HCT116 (cell line): Measurements from ENCODE around the gene TCF7L2. TPM values are rescaled to one million over a fixed set of nuclear protein-coding genes. Genes with fewer than 3 reads are reported as not detected.

Source experiments
- ATAC-seq: fragments of 200-7000 bp; cut with Tn5 transposase; 2 replicates; pipeline ENCODE4 v1.9.1; 2020; ENCODE audit warnings: mild to moderate bottlenecking, moderate library complexity
- BruUV-seq: library from RNA; stranded (reverse); fragments of 400-500 nt; replicated peaks from 2 replicates; lab custom pipeline; 2021; lab: Mats Ljungman, UMichigan
- CTCF ChIA-PET: fragments of 300-600 bp; sonication (Branson Sonifier 250); formaldehyde crosslinking; loops from one replicate; lab custom pipeline; 2021; ENCODE audit warnings: antibody characterized with exemption; lab: Charles Lee
- POLR2A ChIA-PET: fragments of 300-600, 350-600 bp; sonication (Branson Sonifier 250); formaldehyde crosslinking; loops from one replicate; lab custom pipeline; 2021; ENCODE audit warnings: antibody characterized with exemption; lab: Charles Lee
- RAD21 ChIA-PET, 2 experiments: fragments of 300-600 bp; sonication (Branson Sonifier 250); formaldehyde crosslinking; loops; one replicate each; lab custom pipeline; 2023; ENCODE audit warnings: low total read pairs in 2 of 2; ENCODE audit not compliant: uncharacterized antibody in 2 of 2, unreplicated experiment in 2 of 2, low non-redundant PET in 1 of 2; lab: Charles Lee
- DNase-seq: peaks from one replicate; pipeline ENCODE4 v3.0.0-alpha.2; 2010; ENCODE audit warnings: low read depth, low spot score
- H2AFZ ChIP-seq: fragments of 200-600 bp; shearing (Covaris generic), sonication (generic); 2 replicates; pipeline ENCODE4 v1.6.1; 2017; ENCODE audit warnings: low read depth, mixed run types, mixed read lengths, antibody characterized with exemption, low read length; ENCODE audit not compliant: poor library complexity, severe bottlenecking
- H3K27ac ChIP-seq: 2 replicates; pipeline ENCODE4 v1.5.1; 2012; ENCODE audit warnings: low read depth, low read length
- H3K27me3 ChIP-seq: fragments of 200-600 bp; sonication (generic); 2 replicates; pipeline ENCODE4 v1.6.1; 2016; ENCODE audit warnings: mixed run types, low read length, mixed read lengths; ENCODE audit not compliant: insufficient read depth
- H3K36me3 ChIP-seq, 2 experiments: fragments of 200-500 bp in 1 of 2; fragments of 200-600 bp in 1 of 2; sonication (Bioruptor generic) in 1 of 2; sonication (generic) in 1 of 2; 2 replicates each; pipeline versions ENCODE4 v1.5.1 to v1.6.1; 2014 to 2016; ENCODE audit warnings: low read length in 2 of 2, inconsistent platforms in 1 of 2, mixed read lengths in 1 of 2, mixed run types in 1 of 2; ENCODE audit not compliant: insufficient read depth in 2 of 2, control insufficient read depth in 1 of 2
- H3K4me1 ChIP-seq, 2 experiments: fragments of 200-600 bp in 1 of 2; sonication (generic) in 1 of 2; 2 replicates each; pipeline versions ENCODE4 v1.5.1 to v1.6.1; 2012 to 2017; ENCODE audit warnings: low read length in 2 of 2, inconsistent platforms in 1 of 2, mild to moderate bottlenecking in 1 of 2, mixed read lengths in 1 of 2, mixed run types in 1 of 2, moderate library complexity in 1 of 2; ENCODE audit not compliant: insufficient read depth in 2 of 2, control insufficient read depth in 1 of 2
- H3K4me2 ChIP-seq: fragments of 200-600 bp; sonication (generic); 2 replicates; pipeline ENCODE4 v1.6.1; 2017; ENCODE audit warnings: mixed run types, low read length, mixed read lengths
- H3K4me3 ChIP-seq, 2 experiments: fragments of 200-600 bp in 1 of 2; sonication (generic) in 1 of 2; replicated peaks in 1 of 2; 2 replicates each; pipeline ENCODE4 v1.5.1; 2011 to 2016; ENCODE audit warnings: low read length in 2 of 2, control low read depth in 1 of 2, low read depth in 1 of 2, mild to moderate bottlenecking in 1 of 2, mixed read lengths in 1 of 2, mixed run types in 1 of 2
- H3K79me2 ChIP-seq: fragments of 200-600 bp; sonication (generic); 2 replicates; pipeline ENCODE4 v1.6.1; 2017; ENCODE audit warnings: mild to moderate bottlenecking, mixed run types, low read length, moderate library complexity, mixed read lengths; ENCODE audit not compliant: insufficient read depth
- H3K9ac ChIP-seq: fragments of 200-600 bp; sonication (generic); 2 replicates; pipeline ENCODE4 v1.6.1; 2016; ENCODE audit warnings: low read length, mixed read lengths
- H3K9me2 ChIP-seq: fragments of 200-600 bp; sonication (generic), shearing (Covaris generic); 2 replicates; pipeline ENCODE4 v1.6.1; 2017; ENCODE audit warnings: mixed run types, mild to moderate bottlenecking, moderate library complexity; ENCODE audit not compliant: insufficient read depth
- H3K9me3 ChIP-seq, 2 experiments: fragments of 200-500 bp in 1 of 2; fragments of 200-600 bp in 1 of 2; sonication (Bioruptor generic) in 1 of 2; sonication (generic) in 1 of 2; 2 replicates each; pipeline ENCODE4 v1.6.1; 2014 to 2017; ENCODE audit warnings: low read length in 2 of 2, mixed read lengths in 2 of 2, inconsistent platforms in 1 of 2, low read depth in 1 of 2, mild to moderate bottlenecking in 1 of 2, mixed run types in 1 of 2, moderate library complexity in 1 of 2; ENCODE audit not compliant: control insufficient read depth in 1 of 2, insufficient read depth in 1 of 2
- H4K20me1 ChIP-seq: fragments of 200-600 bp; sonication (generic), shearing (Covaris generic); 2 replicates; pipeline ENCODE4 v1.6.1; 2017; ENCODE audit warnings: mixed run types, mild to moderate bottlenecking, moderate library complexity; ENCODE audit not compliant: insufficient read depth
- ATF3 ChIP-seq: IDR thresholded peaks from 2 replicates; pipeline ENCODE4 v1.6.1; 2012
- CEBPB ChIP-seq: IDR thresholded peaks from 2 replicates; pipeline ENCODE4 v1.6.1; 2012; ENCODE audit warnings: low read depth
- EZH2 ChIP-seq: fragments of 200-600 bp; sonication (generic); IDR thresholded peaks from 2 replicates; pipeline ENCODE4 v1.6.1; 2017; ENCODE audit warnings: antibody characterized with exemption, mixed run types
- FOSL1 ChIP-seq: IDR thresholded peaks from 2 replicates; pipeline ENCODE4 v1.6.1; 2012; ENCODE audit warnings: low read depth
- POLR2AphosphoS5 ChIP-seq: IDR thresholded peaks from 2 replicates; pipeline ENCODE4 v1.6.1; 2011; ENCODE audit warnings: mild to moderate bottlenecking, low read depth, low read length, moderate library complexity
- SIN3A ChIP-seq: IDR thresholded peaks from 2 replicates; pipeline ENCODE4 v1.6.1; 2012; ENCODE audit warnings: low read depth
- SRF ChIP-seq: IDR thresholded peaks from 2 replicates; pipeline ENCODE4 v1.6.1; 2012; ENCODE audit warnings: low read depth
- ZNF274 ChIP-seq: fragments of 200-500 bp; sonication (Bioruptor generic); IDR thresholded peaks from 2 replicates; pipeline ENCODE4 v1.6.1; 2014; ENCODE audit warnings: mild to moderate bottlenecking, low read depth, low read length, inconsistent platforms
- intact Hi-C: fragments of 100-400 bp; cut with micrococcal nuclease; formaldehyde crosslinking; loops from 2 replicates; pipeline ENCODE4 v1.10.0; 2022
- total RNA-seq: library from RNA; stranded (reverse); gene quantifications from one replicate; pipeline ENCODE4 v1.2.1, GENCODE V29; 2021; ENCODE audit not compliant: unreplicated experiment
- TF ChIP-seq, protein P1 (sequence below): IDR thresholded peaks from 2 replicates; pipeline ENCODE4 v1.6.1; 2011; ENCODE audit warnings: mild to moderate bottlenecking, low read length, moderate library complexity; ENCODE audit not compliant: insufficient replicate concordance; ENCODE audit errors: extremely low read depth

TCF7L2 gene
- total RNA-seq, 1 experiment from 2014 or later: 164 TPM

DNA sequence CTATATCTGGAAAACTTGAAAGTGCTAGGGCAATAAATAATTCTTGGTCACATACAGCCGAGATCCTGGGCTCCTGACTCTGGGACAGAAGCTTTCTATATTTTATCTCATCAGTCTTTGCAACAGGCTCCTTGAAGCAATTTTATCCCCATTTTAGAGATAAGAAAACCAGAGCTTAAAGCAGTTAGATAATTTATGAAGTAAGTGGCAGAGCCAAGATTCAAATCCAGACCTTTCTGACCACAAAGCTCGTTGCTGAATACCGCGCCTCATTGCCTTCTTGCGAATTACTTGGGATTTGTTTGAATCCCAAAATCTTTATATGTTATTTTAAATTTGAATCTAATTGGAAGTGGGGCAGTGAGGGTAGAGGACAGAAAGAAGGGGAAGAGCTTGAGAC, 106.0 kb downstream of the TCF7L2 start:
- H3K79me2 ChIP-seq: peaks cover 100% of the 10 kb centered on the region
- H3K36me3 ChIP-seq: peaks cover 7 to 34% of the 10 kb centered on the region in 2 experiments; a peak in 2 of 4 replicates
- ATAC-seq (no peak), DNase-seq (no peak)
- H3K4me2 ChIP-seq: peak overlapping the region; percentile 10
- no peak overlapping the region for H3K9ac ChIP-seq
- H2AFZ ChIP-seq: no peak overlapping the region
- ChIA-PET RAD21 (no interaction called here), CTCF (no interaction called here), POLR2A (interaction anchor here (0.9 to 1.7 kb wide), 2 partner anchors 14 to 18 kb away, joined by 4 to 5 read pairs; no protein-coding TSS in a partner anchor)
- TF ChIP-seq SIN3A (no peak), EZH2 (no peak)
- no TSS peak for BruUV-seq
- H3K4me1 ChIP-seq: peaks cover 61 to 71% of the 10 kb centered on the region in 2 experiments
- no peak overlapping the region for H3K4me3 ChIP-seq
- H4K20me1 ChIP-seq: peaks cover 53% of the 10 kb centered on the region
- H3K9me2 ChIP-seq: no peaks in the 10 kb centered on the region
- intact Hi-C loops: no loop called here
- no peaks in the 10 kb centered on the region for H3K9me3 ChIP-seq
- H3K27ac ChIP-seq: peak overlapping the region; percentile 16; the same call in 1 of the 2 replicates
- no peaks in the 10 kb centered on the region for H3K27me3 ChIP-seq

GRCh38 chr10:113056441-113057021, 106.5 kb downstream of the TCF7L2 start:
- peak overlapping the region; percentile 10 for H3K4me2 ChIP-seq
- peak overlapping the region; percentile 16; the same call in 1 of the 2 replicates for H3K27ac ChIP-seq
- H3K4me1 ChIP-seq: peaks cover 61 to 73% of the 10 kb centered on the region in 2 experiments
- ATAC-seq (0 out of 2 replicates have a peak, but pooled peaks have one; percentile 18), DNase-seq (no peak)
- no peak overlapping the region for H3K9ac ChIP-seq
- ChIA-PET POLR2A (interaction anchor here (0.9 to 1.7 kb wide), 2 partner anchors 13 to 17 kb away, joined by 4 to 5 read pairs; no protein-coding TSS in a partner anchor), CTCF (interaction anchor here (1.6 kb wide), 1 partner anchor 17 kb away, joined by 4 read pairs; no protein-coding TSS in a partner anchor), RAD21 (no interaction called here)
- H2AFZ ChIP-seq: no peak overlapping the region
- TF ChIP-seq SRF: no peak
- TF ChIP-seq FOSL1: peak; percentile 42
- TF ChIP-seq, protein P1, sequence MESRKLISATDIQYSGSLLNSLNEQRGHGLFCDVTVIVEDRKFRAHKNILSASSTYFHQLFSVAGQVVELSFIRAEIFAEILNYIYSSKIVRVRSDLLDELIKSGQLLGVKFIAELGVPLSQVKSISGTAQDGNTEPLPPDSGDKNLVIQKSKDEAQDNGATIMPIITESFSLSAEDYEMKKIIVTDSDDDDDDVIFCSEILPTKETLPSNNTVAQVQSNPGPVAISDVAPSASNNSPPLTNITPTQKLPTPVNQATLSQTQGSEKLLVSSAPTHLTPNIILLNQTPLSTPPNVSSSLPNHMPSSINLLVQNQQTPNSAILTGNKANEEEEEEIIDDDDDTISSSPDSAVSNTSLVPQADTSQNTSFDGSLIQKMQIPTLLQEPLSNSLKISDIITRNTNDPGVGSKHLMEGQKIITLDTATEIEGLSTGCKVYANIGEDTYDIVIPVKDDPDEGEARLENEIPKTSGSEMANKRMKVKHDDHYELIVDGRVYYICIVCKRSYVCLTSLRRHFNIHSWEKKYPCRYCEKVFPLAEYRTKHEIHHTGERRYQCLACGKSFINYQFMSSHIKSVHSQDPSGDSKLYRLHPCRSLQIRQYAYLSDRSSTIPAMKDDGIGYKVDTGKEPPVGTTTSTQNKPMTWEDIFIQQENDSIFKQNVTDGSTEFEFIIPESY: no peak
- TF ChIP-seq CEBPB: peak; percentile 77; the same call in 1 of the 2 replicates
- no peak for TF ChIP-seq ATF3
- no peak for TF ChIP-seq ZNF274
- 0 out of 2 replicates have a peak, but pooled peaks have one; percentile 28 for TF ChIP-seq POLR2AphosphoS5
- no TSS peak for BruUV-seq
- H3K36me3 ChIP-seq: peaks cover 7 to 38% of the 10 kb centered on the region in 2 experiments; a peak in 1 of 4 replicates
- H3K9me3 ChIP-seq: no peaks in the 10 kb centered on the region
- peaks cover 100% of the 10 kb centered on the region for H3K79me2 ChIP-seq
- no peaks in the 10 kb centered on the region for H3K9me2 ChIP-seq
- intact Hi-C loops: no loop called here
- peaks cover 49% of the 10 kb centered on the region for H4K20me1 ChIP-seq
- no peak overlapping the region for H3K4me3 ChIP-seq
- no peaks in the 10 kb centered on the region for H3K27me3 ChIP-seq
